H1 (cell line): ENCODE data around the gene MAP7D1.

Experiments used
- CBX5 ChIP-seq: fragments of 300-800, 300-1000 bp; sonication (generic); IDR thresholded peaks from 2 replicates; pipeline ENCODE4 v1.7.1; 2016; ENCODE audit warnings: antibody characterized with exemption, low read length, low read depth
- EGR1 ChIP-seq: IDR thresholded peaks from 2 replicates; pipeline ENCODE4 v1.6.1; 2011; ENCODE audit warnings: low read depth, low read length, borderline replicate concordance
- EZH2 ChIP-seq: fragments of 200-600 bp; sonication (generic); IDR thresholded peaks from 2 replicates; pipeline ENCODE4 v1.7.1; 2012; ENCODE audit warnings: low read depth, mild to moderate bottlenecking, moderate library complexity, low read length, inconsistent platforms; ENCODE audit not compliant: severe bottlenecking
- NANOG ChIP-seq: IDR thresholded peaks from 2 replicates; pipeline ENCODE4 v1.6.1; 2011; ENCODE audit warnings: low read length, low read depth, mild to moderate bottlenecking, inconsistent platforms; ENCODE audit not compliant: insufficient read depth, poor library complexity, severe bottlenecking
- POLR2A ChIP-seq, 2 experiments: IDR thresholded peaks; 1 replicate in 1 of 2; 2 replicates in 1 of 2; pipeline ENCODE4 v1.6.1; 2011; ENCODE audit warnings: low read depth in 2 of 2, low read length in 2 of 2, mild to moderate bottlenecking in 2 of 2; ENCODE audit errors: control extremely low read depth in 1 of 2
- POLR2AphosphoS5 ChIP-seq: IDR thresholded peaks from 2 replicates; pipeline ENCODE4 v1.6.1; 2011; ENCODE audit warnings: low read depth, low read length
- SP1 ChIP-seq: IDR thresholded peaks from 2 replicates; pipeline ENCODE4 v1.6.1; 2011; ENCODE audit warnings: low read depth, low read length
- TF ChIP-seq, protein P1 (sequence below), 3 experiments: IDR thresholded peaks; 1 replicate in 2 of 3; 2 replicates in 1 of 3; pipeline versions ENCODE4 v1.5.1 to v1.6.1; 2011; ENCODE audit warnings: low read length in 3 of 3, mild to moderate bottlenecking in 3 of 3, inconsistent platforms in 2 of 3, low read depth in 1 of 3, moderate library complexity in 1 of 3; ENCODE audit not compliant: insufficient read depth in 1 of 3; ENCODE audit errors: control extremely low read depth in 1 of 3

- no peak for TF ChIP-seq EZH2
- TF ChIP-seq, protein P1, sequence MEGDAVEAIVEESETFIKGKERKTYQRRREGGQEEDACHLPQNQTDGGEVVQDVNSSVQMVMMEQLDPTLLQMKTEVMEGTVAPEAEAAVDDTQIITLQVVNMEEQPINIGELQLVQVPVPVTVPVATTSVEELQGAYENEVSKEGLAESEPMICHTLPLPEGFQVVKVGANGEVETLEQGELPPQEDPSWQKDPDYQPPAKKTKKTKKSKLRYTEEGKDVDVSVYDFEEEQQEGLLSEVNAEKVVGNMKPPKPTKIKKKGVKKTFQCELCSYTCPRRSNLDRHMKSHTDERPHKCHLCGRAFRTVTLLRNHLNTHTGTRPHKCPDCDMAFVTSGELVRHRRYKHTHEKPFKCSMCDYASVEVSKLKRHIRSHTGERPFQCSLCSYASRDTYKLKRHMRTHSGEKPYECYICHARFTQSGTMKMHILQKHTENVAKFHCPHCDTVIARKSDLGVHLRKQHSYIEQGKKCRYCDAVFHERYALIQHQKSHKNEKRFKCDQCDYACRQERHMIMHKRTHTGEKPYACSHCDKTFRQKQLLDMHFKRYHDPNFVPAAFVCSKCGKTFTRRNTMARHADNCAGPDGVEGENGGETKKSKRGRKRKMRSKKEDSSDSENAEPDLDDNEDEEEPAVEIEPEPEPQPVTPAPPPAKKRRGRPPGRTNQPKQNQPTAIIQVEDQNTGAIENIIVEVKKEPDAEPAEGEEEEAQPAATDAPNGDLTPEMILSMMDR (IDR thresholded peaks at IDR 0.05; ENCODE audit: control extremely low read depth in 1 of 3, insufficient read depth in 1 of 3, low read depth in 1 of 3, low read length in 3 of 3), result no peak
- no peak for TF ChIP-seq EGR1
- TF ChIP-seq CBX5, result no peak
- TF ChIP-seq NANOG, result no peak
- TF ChIP-seq SP1, result no peak
- TF ChIP-seq POLR2A (IDR thresholded peaks at IDR 0.05; ENCODE audit: control extremely low read depth in 1 of 2, low read depth in 2 of 2, low read length in 2 of 2), result no peak
- TF ChIP-seq POLR2AphosphoS5, result no peak
Observed at GRCh38 chr1:36128905-36129206, 27.1 kb upstream of the MAP7D1 start.
